ENCODE results near the gene DACT2.

Gene DACT2

DNA sequence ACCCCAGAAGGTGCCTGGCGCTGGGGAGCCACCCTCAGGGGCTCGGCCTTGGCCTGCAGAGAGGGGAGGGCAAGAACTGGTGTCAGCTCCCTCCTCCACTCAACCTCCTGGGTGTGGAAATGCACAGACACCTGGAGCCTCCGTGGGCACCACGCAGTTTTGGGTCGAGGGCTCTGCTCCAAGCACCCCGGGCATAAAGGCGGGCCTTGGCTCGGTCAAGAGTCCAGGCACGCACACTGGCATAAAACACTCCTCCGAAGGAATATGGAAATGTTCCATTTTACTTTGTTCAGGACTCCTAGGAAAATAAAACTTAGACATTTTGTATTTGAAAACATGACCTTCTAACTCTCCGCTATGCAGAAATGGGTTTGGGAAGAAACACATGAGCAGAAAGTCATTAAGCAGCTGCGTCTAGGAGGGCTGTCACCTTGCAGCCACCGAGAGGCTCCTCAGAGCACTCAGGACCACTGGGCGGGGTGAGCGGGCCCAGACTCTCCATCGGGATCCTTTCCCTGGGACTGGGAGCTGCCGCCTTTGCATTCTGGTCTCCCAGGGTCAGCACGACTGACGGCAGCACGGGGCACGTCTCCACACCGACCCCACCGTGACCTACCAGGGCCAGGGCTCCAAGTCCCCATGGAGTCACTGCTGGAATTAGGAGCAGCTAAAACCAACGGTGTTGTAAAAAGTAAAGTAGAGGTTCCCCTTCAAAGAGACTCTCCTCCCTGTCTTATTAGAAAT lies 46.0 kb upstream of the DACT2 start:
- no peak for DNase-seq (ENCODE audit: low read depth)
- no peak overlapping the region for H3K4me3 ChIP-seq (ENCODE audit: low read depth, low read length)
- TF ChIP-seq MYC (IDR thresholded peaks at IDR 0.05; ENCODE audit: low read depth, low read length), result no peak
- TF ChIP-seq POLR2A (IDR thresholded peaks at IDR 0.05; ENCODE audit: extremely low read depth, insufficient read length), result no peak
- TF ChIP-seq MAX (IDR thresholded peaks at IDR 0.05; ENCODE audit: low read depth, low read length), result no peak
- no peak for TF ChIP-seq CTCF (IDR thresholded peaks at IDR 0.05; ENCODE audit: low read depth, low read length)

- TF ChIP-seq CTCF (IDR thresholded peaks at IDR 0.05; ENCODE audit: low read depth, low read length) (no peak), POLR2A (IDR thresholded peaks at IDR 0.05; ENCODE audit: extremely low read depth, insufficient read length) (no peak), MYC (IDR thresholded peaks at IDR 0.05; ENCODE audit: low read depth, low read length) (no peak), MAX (IDR thresholded peaks at IDR 0.05; ENCODE audit: low read depth, low read length) (no peak)
- H3K4me3 ChIP-seq (ENCODE audit: low read depth, low read length), result no peak overlapping the region
- no peak for DNase-seq (ENCODE audit: low read depth)
Observed at GRCh38 chr6:168364793-168365421, 45.3 kb upstream of the DACT2 start.

DNA sequence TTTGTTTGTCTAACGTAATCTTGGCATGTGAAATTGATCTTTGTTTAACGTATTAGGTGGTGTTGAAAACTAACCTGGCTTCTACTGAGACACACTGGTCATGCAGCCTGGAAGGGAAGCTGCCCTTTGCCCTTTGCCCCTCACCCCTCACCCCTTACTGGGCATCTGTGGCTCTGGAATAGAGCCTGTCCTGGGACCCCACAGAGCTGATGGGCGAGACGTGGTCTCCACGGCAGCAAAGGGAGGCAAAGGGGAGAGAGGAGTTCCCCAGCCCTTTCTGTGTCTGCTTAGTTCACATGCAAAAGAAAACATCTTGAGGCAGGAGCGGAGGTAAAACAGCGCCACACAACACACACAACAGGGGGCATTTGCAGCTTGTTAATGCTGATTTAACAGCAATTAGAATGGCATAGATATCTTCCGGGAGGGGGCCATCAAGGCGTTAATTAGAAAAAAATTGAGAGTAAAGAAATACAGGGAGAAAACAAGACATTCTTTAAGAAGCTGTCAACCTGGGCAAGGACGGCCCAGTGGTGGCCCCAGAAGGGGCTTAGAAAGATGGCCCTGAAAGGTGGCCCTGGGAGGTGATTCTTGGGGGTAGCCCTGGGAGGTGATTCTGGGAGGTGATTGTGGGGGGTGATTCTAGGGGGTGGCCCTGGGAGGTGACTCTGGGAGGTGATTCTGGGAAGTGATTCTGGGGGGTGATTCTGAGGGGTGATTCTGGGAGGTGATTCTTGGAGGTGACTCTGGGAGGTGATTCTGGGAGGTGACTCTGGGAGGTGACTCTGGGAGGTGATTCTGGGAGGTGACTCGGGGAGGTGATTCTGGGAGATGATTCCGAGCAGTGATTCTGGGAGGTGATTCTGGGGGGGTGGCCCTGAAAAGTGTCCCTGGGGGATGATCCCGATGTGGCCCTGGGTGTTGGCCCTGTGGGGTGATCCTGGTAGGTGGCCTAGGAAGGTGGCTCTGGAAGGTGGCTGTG lies 44.5 kb upstream of the DACT2 start:
- no peak overlapping the region for H3K4me3 ChIP-seq (ENCODE audit: low read depth, low read length)
- TF ChIP-seq MYC (IDR thresholded peaks at IDR 0.05; ENCODE audit: low read depth, low read length), result no peak
- no peak for TF ChIP-seq MAX (IDR thresholded peaks at IDR 0.05; ENCODE audit: low read depth, low read length)
- no peak for TF ChIP-seq POLR2A (IDR thresholded peaks at IDR 0.05; ENCODE audit: extremely low read depth, insufficient read length)
- TF ChIP-seq CTCF (IDR thresholded peaks at IDR 0.05; ENCODE audit: low read depth, low read length), result no peak
- no peak for DNase-seq (ENCODE audit: low read depth)

DNA sequence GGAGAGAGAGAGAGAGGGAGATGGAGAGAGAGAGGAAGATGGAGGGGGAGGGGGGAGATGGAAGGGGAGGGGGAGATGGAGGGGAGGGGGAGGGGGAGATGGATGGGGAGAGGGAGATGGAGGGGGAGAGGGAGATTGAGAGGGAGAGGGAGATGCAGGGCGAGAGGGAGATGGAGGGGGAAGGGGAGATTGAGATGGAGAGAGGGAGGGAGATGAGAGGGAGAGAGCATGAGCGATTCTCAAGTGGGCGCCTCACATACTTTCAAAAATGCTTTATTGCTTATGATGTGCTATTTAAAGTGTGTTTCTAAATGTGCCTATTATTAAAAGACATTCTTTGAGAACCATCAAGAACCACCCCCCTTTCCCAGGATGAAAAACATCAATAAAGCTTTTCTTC lies 43.7 kb upstream of the DACT2 start:
- DNase-seq (ENCODE audit: low read depth), result no peak
- TF ChIP-seq MAX (IDR thresholded peaks at IDR 0.05; ENCODE audit: low read depth, low read length) (no peak), CTCF (IDR thresholded peaks at IDR 0.05; ENCODE audit: low read depth, low read length) (no peak), MYC (IDR thresholded peaks at IDR 0.05; ENCODE audit: low read depth, low read length) (no peak), POLR2A (IDR thresholded peaks at IDR 0.05; ENCODE audit: extremely low read depth, insufficient read length) (no peak)
- no peak overlapping the region for H3K4me3 ChIP-seq (ENCODE audit: low read depth, low read length)

DNA sequence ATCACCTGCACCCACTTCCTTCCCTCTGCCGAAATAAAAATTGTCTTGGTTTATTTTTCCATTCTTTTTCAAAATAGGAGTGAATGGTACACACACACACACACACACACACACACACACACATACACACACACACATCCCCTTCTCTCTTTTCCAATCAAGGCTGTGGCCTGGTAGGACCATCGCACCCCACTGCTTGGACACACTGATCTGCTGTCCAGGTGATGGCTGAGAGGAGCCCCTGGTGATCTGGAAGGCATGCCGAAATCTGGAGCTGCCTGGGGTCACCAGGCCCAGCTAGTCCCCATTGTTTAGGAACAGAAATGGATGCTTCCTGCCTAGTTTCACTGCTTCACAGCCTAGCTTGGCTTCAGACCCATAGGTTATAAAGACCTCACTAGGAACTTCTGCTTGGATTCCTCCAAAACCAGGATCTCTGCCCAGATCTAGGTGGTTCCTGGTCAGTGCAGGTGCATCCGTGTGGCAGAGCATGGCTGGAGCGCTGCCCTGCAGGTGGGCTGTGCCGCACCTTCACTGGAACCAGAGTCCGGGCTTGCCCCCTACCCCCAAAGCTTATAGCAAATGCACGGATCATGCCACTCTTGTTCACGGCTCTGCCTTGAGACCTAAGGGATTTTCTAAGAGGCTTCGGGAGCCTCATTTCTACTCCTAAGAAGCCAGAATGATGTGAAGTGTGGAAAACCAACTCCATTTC lies 42.9 kb upstream of the DACT2 start:
- DNase-seq (ENCODE audit: low read depth), result no peak
- H3K4me3 ChIP-seq (ENCODE audit: low read depth, low read length), result no peak overlapping the region
- TF ChIP-seq CTCF (IDR thresholded peaks at IDR 0.05; ENCODE audit: low read depth, low read length) (no peak), POLR2A (IDR thresholded peaks at IDR 0.05; ENCODE audit: extremely low read depth, insufficient read length) (no peak), MYC (IDR thresholded peaks at IDR 0.05; ENCODE audit: low read depth, low read length) (no peak), MAX (IDR thresholded peaks at IDR 0.05; ENCODE audit: low read depth, low read length) (no peak)
